HEK293 (cell line): ENCODE measurements around the gene MED4.

Source experiments
- CTCF ChIA-PET: fragments of 350-600 bp; formaldehyde crosslinking; extraction: SDS; loops from one replicate; lab custom pipeline; 2021; ENCODE audit warnings: antibody characterized with exemption; lab: Yijun Ruan, JAX
- POLR2A ChIA-PET: fragments of 300-600 bp; formaldehyde crosslinking; extraction: SDS; loops from one replicate; lab custom pipeline; 2020; ENCODE audit warnings: antibody characterized with exemption, inconsistent platforms; lab: Yijun Ruan, JAX
- H3K27ac ChIP-seq: fragments of 200-500 bp; sonication (Bioruptor generic); 2 replicates; pipeline ENCODE4 v1.5.1; 2014; ENCODE audit warnings: low read depth, low read length, control low read depth, inconsistent platforms; ENCODE audit errors: extremely low read depth
- H3K36me3 ChIP-seq, 2 experiments: fragments of 200-500 bp in 1 of 2; sonication (Bioruptor generic) in 1 of 2; 1 replicate in 1 of 2; 2 replicates in 1 of 2; pipeline ENCODE4 v1.5.1; 2014 to 2017; ENCODE audit warnings: inconsistent platforms in 2 of 2, low read length in 2 of 2; ENCODE audit not compliant: control insufficient read depth in 2 of 2, insufficient read depth in 1 of 2
- H3K4me1 ChIP-seq: fragments of 200-500 bp; sonication (Bioruptor generic); 2 replicates; pipeline ENCODE4 v1.5.1; 2014; ENCODE audit warnings: mild to moderate bottlenecking, low read length, inconsistent platforms; ENCODE audit not compliant: control insufficient read depth, insufficient read depth
- H3K4me3 ChIP-seq: 2 replicates; pipeline ENCODE4 v1.5.1; 2011; ENCODE audit warnings: low read depth, mild to moderate bottlenecking, control low read depth, low read length, moderate library complexity
- H3K9me3 ChIP-seq: fragments of 200-500 bp; sonication (Bioruptor generic); 2 replicates; pipeline ENCODE4 v1.5.1; 2014; ENCODE audit warnings: low read depth, low read length, inconsistent platforms; ENCODE audit not compliant: control insufficient read depth, insufficient read depth
- GLI4 ChIP-seq: fragments of 450-650 bp; formaldehyde crosslinking; IDR thresholded peaks from 2 replicates; pipeline ENCODE4 v1.5.1; 2016; ENCODE audit warnings: missing biosample characterization, missing genetic modification characterization
- IKZF3 ChIP-seq: fragments of 450-650 bp; IDR thresholded peaks from 2 replicates; pipeline ENCODE4 v1.5.0; 2018; ENCODE audit warnings: missing biosample characterization, mild to moderate bottlenecking, missing genetic modification characterization, moderate library complexity
- KLF8 ChIP-seq: fragments of 450-650 bp; formaldehyde crosslinking; IDR thresholded peaks from 2 replicates; pipeline ENCODE4 v1.5.1; 2016; ENCODE audit warnings: missing biosample characterization, missing genetic modification characterization
- PRDM2 ChIP-seq: fragments of 450-650 bp; formaldehyde crosslinking; IDR thresholded peaks from 2 replicates; pipeline ENCODE4 v1.5.1; 2016; ENCODE audit warnings: missing biosample characterization, missing genetic modification characterization, borderline replicate concordance
- REPIN1 ChIP-seq: fragments of 450-650 bp; formaldehyde crosslinking; IDR thresholded peaks from 2 replicates; pipeline ENCODE4 v1.5.1; 2017; ENCODE audit warnings: missing biosample characterization, missing genetic modification characterization, low read depth
- SCRT2 ChIP-seq: fragments of 450-650 bp; formaldehyde crosslinking; IDR thresholded peaks from 2 replicates; pipeline ENCODE4 v1.5.1; 2016; ENCODE audit warnings: missing biosample characterization, missing genetic modification characterization
- SETDB1 ChIP-seq: IDR thresholded peaks from one replicate; pipeline ENCODE4 v1.6.1; 2017; ENCODE audit warnings: mild to moderate bottlenecking, low read length, moderate library complexity, mixed read lengths; ENCODE audit not compliant: insufficient read length
- ZFP41 ChIP-seq: fragments of 450-650 bp; formaldehyde crosslinking; IDR thresholded peaks from 2 replicates; pipeline ENCODE4 v1.5.1; 2016; ENCODE audit warnings: missing biosample characterization, missing genetic modification characterization, borderline replicate concordance
- ZIC2 ChIP-seq: fragments of 450-650 bp; formaldehyde crosslinking; IDR thresholded peaks from 2 replicates; pipeline ENCODE4 v1.5.1; 2016; ENCODE audit warnings: missing biosample characterization, missing genetic modification characterization
- ZNF121 ChIP-seq: fragments of 450-650 bp; formaldehyde crosslinking; IDR thresholded peaks from 2 replicates; pipeline ENCODE4 v1.5.1; 2016; ENCODE audit warnings: missing biosample characterization, missing genetic modification characterization
- ZNF544 ChIP-seq: fragments of 450-650 bp; formaldehyde crosslinking; IDR thresholded peaks from 2 replicates; pipeline ENCODE4 v1.5.0; 2017; ENCODE audit warnings: missing biosample characterization, missing genetic modification characterization
- ZNF624 ChIP-seq: fragments of 450-650 bp; formaldehyde crosslinking; IDR thresholded peaks from 2 replicates; pipeline ENCODE4 v1.5.1; 2017; ENCODE audit warnings: missing biosample characterization, missing genetic modification characterization
- ZNF660 ChIP-seq: fragments of 450-650 bp; IDR thresholded peaks from 2 replicates; pipeline ENCODE4 v1.5.1; 2018; ENCODE audit warnings: missing biosample characterization, mild to moderate bottlenecking, missing genetic modification characterization
- ZNF768 ChIP-seq: fragments of 450-650 bp; formaldehyde crosslinking; IDR thresholded peaks from 2 replicates; pipeline ENCODE4 v1.5.1; 2018; ENCODE audit warnings: missing biosample characterization, mild to moderate bottlenecking, missing genetic modification characterization
- ZSCAN18 ChIP-seq: fragments of 450-650 bp; formaldehyde crosslinking; IDR thresholded peaks from 2 replicates; pipeline ENCODE4 v1.5.1; 2016; ENCODE audit warnings: missing biosample characterization, missing genetic modification characterization
- TF ChIP-seq, protein P1 (sequence below): fragments of 450-650 bp; formaldehyde crosslinking; IDR thresholded peaks from 2 replicates; pipeline ENCODE4 v1.5.1; 2016; ENCODE audit warnings: missing biosample characterization, missing genetic modification characterization
- TF ChIP-seq, protein P2 (sequence below): fragments of 450-650 bp; formaldehyde crosslinking; IDR thresholded peaks from 2 replicates; pipeline ENCODE4 v1.5.0; 2017; ENCODE audit warnings: missing biosample characterization, missing genetic modification characterization, borderline replicate concordance

MED4 gene

GRCh38 chr13:48069573-48069972 lies 25.3 kb downstream of the MED4 start:
- TF ChIP-seq SETDB1, result peak; percentile 76
- TF ChIP-seq PRDM2 (tag by site-specific recombination), result no peak
- TF ChIP-seq, all 188 proteins: peak for 1
- no peaks in the 10 kb centered on the region for H3K4me1 ChIP-seq
- no peak overlapping the region for H3K4me3 ChIP-seq
- ChIA-PET CTCF (no interaction called here), POLR2A (no interaction called here)
- H3K27ac ChIP-seq, result no peak overlapping the region
- no peaks in the 10 kb centered on the region for H3K9me3 ChIP-seq
- H3K36me3 ChIP-seq, result peaks cover 4 to 76% of the 10 kb centered on the region in 2 experiments; a peak in 2 of 3 replicates

- Histone ChIP-seq H3K27ac (no peak overlapping the region), H3K4me3 (no peak overlapping the region), H3K9me3 (no peaks in the 10 kb centered on the region)
- CTCF ChIA-PET, result no interaction called here
- TF ChIP-seq ZNF121 (no peak), ZIC2 (tag by site-specific recombination) (no peak), GLI4 (no peak), ZSCAN18 (no peak), SETDB1 (peak; percentile 59), ZNF624 (tag by site-specific recombination) (no peak)
- TF ChIP-seq, all 188 proteins: peak for 1
- no peaks in the 10 kb centered on the region for H3K4me1 ChIP-seq
- POLR2A ChIA-PET, result no interaction called here
- H3K36me3 ChIP-seq, result peaks cover 4 to 69% of the 10 kb centered on the region in 2 experiments; a peak in 2 of 3 replicates
Observed at GRCh38 chr13:48068952-48069351, 26.0 kb downstream of the MED4 start.

- ChIA-PET POLR2A (no interaction called here), CTCF (no interaction called here)
- Histone ChIP-seq H3K4me3 (no peak overlapping the region), H3K4me1 (no peaks in the 10 kb centered on the region), H3K9me3 (no peaks in the 10 kb centered on the region), H3K27ac (no peak overlapping the region), H3K36me3 (peaks cover 4 to 60% of the 10 kb centered on the region in 2 experiments; a peak in 2 of 3 replicates)
- no peak for TF ChIP-seq IKZF3 (tag by site-specific recombination)
- no peak for TF ChIP-seq SCRT2 (tag by site-specific recombination)
- TF ChIP-seq, protein P1, sequence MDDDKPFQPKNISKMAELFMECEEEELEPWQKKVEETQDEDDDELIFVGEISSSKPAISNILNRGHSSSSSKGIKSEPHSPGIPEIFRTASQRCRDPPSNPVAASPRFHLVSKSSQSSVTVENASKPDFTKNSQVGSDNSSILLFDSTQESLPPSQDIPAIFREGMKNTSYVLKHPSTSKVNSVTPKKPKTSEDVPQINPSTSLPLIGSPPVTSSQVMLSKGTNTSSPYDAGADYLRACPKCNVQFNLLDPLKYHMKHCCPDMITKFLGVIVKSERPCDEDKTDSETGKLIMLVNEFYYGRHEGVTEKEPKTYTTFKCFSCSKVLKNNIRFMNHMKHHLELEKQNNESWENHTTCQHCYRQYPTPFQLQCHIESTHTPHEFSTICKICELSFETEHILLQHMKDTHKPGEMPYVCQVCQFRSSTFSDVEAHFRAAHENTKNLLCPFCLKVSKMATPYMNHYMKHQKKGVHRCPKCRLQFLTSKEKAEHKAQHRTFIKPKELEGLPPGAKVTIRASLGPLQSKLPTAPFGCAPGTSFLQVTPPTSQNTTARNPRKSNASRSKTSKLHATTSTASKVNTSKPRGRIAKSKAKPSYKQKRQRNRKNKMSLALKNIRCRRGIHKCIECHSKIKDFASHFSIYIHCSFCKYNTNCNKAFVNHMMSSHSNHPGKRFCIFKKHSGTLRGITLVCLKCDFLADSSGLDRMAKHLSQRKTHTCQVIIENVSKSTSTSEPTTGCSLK (tag by site-specific recombination), result no peak
- TF ChIP-seq KLF8 (tag by site-specific recombination), result no peak
- no peak for TF ChIP-seq REPIN1 (tag by site-specific recombination)
- no peak for TF ChIP-seq ZNF768 (tag by site-specific recombination)
- TF ChIP-seq ZFP41, result no peak
- TF ChIP-seq ZNF660 (tag by site-specific recombination), result no peak
- TF ChIP-seq ZNF544, result no peak
- TF ChIP-seq, protein P2, sequence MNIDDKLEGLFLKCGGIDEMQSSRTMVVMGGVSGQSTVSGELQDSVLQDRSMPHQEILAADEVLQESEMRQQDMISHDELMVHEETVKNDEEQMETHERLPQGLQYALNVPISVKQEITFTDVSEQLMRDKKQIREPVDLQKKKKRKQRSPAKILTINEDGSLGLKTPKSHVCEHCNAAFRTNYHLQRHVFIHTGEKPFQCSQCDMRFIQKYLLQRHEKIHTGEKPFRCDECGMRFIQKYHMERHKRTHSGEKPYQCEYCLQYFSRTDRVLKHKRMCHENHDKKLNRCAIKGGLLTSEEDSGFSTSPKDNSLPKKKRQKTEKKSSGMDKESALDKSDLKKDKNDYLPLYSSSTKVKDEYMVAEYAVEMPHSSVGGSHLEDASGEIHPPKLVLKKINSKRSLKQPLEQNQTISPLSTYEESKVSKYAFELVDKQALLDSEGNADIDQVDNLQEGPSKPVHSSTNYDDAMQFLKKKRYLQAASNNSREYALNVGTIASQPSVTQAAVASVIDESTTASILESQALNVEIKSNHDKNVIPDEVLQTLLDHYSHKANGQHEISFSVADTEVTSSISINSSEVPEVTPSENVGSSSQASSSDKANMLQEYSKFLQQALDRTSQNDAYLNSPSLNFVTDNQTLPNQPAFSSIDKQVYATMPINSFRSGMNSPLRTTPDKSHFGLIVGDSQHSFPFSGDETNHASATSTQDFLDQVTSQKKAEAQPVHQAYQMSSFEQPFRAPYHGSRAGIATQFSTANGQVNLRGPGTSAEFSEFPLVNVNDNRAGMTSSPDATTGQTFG (tag by site-specific recombination), result no peak
Observed at GRCh38 chr13:48068036-48068435, 26.9 kb downstream of the MED4 start.
